COR-L47 (cell line): Measurements from ENCODE around the gene PDIA6.

ENCODE experiments used
- DNase-seq: peaks from one replicate; lab custom pipeline; 2025; lab: John Stamatoyannopoulos, UW

PDIA6 gene

GRCh38 chr2:10764096-10764785 lies 48.3 kb downstream of the PDIA6 start:
- no peak for DNase-seq

DNA sequence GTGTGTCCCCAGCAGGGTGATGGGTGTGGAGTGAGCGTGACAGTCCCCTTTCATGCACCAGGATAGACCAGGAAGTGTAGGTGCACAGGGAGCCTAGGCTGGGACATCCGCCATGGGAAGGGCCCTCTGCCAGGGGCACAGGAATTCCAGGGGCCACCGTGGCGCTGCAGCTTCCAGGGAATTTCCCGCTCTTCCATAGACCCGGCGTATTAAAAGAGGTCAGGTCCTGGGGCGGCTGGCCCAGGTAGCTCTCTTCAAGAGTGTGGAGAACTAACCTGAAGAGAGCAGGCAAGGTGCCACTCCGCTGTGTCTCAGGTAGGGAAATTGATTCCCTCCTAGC lies 49.2 kb downstream of the PDIA6 start:
- no peak for DNase-seq

- no peak for DNase-seq
These were observed 49.7 kb downstream of the PDIA6 start for GRCh38 chr2:10762651-10763460.

DNA sequence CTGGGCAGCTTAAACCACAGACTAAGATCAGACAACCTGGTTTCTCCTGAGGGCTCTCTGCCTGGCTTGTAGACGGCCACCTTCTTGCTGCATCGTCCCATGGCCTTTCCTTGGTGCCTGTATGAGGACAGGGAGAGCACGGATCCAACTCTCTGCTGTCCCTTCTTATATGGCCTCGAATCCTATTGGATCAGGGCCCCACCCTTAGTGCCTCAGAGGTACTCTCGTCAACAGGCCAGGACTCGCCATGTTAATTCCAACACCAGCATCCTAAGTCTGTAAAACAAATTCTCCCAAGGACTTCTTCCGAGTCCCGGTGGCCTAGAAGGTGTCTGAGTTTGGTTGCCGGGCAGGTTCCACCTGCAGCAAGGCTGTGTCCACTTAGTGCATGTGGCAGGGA lies 51.0 kb downstream of the PDIA6 start:
- DNase-seq = no peak

DNA sequence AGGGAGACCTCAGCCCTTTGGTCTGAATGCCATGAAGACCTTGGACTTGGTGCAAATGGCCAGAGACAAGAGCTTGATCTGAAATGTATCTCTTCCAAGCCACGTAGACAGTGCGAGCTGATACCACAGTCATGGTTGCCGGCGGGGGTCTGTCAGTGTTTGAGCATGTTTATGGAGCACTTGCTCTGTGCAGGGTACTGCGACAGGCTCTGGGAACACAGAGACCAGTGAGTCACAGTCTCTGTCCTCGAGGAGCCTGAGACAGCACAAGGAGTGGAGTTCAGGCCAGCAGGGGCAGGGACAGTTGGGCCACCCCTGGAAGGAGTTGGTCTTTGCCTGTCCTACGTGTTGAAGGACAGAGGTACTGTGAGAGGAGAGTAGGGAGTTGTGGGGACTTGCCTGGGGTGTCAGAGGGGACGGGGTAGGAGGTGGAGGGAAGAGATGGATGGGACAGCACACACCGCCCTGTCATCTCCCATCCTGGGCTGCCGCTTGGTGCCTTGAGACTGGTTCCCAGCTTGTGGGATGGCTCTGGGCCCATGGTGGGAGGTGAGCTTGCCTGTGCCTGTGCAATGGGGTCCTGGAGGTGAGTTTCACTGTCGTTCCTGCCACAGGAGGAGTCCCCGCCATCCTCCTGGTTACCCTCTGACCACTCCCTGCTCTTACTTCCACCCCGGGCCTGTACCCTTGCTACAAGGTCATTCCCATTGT lies 51.6 kb downstream of the PDIA6 start:
- DNase-seq = no peak

GRCh38 chr2:10759151-10759714 lies 53.4 kb downstream of the PDIA6 start:
- no peak for DNase-seq

GRCh38 chr2:10757814-10758286 lies 54.7 kb downstream of the PDIA6 start:
- DNase-seq = no peak

DNA sequence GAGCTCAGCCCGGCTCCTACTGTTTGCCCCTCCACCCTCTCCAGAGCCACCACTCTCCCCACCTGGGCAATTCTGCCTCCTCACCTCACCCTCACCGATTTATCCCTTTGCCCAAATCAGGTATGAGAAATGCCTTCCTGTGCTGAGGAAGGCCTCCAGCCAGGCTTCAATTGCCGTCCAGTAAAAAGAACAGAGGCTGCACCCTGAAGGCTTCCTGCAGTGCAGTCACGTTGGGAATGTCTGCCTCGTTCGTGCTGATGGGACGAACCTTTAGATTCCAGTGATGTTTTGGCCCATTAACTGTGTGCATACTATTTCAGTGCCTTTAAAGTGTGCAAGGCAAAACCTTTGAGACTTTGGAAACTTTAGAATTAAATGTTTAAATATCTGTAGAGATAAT lies 57.0 kb downstream of the PDIA6 start:
- no peak for DNase-seq

DNA sequence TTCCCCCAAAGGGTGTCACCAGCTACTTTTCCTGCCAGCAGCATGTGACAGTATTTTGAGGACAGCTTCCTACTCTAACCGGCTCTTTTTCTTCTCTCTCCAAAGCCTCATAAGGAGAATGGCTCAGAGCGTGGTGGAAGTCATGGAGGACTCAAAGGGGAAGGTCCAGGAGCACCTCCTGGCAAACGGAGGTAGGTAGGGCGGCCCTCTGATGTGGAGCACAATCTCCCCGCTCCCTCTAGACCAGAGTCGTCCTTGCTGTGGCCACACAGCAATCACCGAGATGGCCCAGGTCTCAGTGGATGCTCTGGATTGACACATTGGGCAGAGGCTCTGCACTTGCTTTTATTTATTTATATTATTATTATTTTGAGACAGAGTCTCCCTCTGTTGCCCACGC lies 58.7 kb downstream of the PDIA6 start:
- no peak for DNase-seq

GRCh38 chr2:10753156-10753555 lies 59.4 kb downstream of the PDIA6 start:
- DNase-seq = no peak

- DNase-seq = no peak
These were observed 60.3 kb downstream of the PDIA6 start for GRCh38 chr2:10752236-10752635.

DNA sequence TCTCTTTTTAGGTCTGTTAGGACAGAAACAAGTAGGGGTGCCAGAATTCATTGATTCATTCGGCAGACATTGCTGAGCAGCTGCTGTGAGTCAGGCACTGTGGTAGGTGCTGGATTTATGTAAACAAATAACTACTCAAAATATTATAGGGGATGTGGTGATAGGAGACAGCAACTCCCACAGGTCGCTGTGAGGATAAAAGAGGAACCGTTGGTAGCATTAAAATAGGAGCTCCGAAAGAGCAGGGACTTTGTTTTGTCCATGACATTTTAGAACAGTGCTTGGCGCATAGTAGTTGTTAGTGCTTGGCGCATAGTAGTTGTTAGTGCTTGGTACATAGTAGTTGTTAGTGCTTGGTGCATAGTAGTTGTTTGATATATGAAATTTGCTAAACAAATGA lies 62.0 kb downstream of the PDIA6 start:
- no peak for DNase-seq

DNA sequence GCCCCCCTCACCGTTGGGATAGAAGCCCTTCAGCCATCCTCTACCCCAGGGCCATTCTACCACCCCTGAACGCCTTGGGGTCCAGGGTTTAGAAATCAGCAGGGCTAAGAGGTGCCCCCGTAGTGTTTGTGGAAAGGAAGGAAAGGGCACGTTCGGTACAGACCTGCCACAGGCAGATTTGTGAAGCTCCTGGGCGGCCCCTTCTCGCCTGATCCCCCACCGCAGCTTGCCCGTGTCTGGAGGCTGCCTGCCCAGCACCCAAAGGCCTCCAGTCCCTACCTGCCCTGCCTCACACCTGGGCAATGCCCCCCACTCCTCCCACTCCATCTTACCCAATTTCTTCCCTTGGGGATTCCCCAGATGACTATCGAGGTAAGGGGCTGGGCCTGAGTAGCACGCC lies 69.9 kb downstream of the PDIA6 start:
- DNase-seq = no peak

- DNase-seq = peak; percentile 66
These were observed 71.4 kb downstream of the PDIA6 start for GRCh38 chr2:10741139-10741538.

DNA sequence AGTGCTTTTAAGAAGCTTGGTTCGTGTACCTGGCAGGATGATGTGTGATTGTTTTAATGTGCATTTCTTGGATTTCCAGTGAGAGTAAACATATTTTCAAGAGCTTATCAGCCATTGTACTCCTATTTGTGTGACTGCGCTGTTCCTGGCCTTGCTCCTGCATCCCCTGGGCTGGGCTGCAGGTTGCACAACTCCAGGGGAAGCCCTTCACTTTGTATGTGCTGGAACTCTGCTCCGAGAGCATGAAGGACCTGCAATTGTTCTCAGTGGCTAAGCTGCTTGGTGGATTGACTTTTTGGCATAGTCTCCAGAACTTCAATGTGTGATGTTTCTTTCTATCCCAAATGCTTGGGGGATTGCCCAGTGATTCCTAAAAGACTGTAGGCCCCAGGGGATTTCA lies 72.4 kb downstream of the PDIA6 start:
- DNase-seq = no peak

- no peak for DNase-seq
These were observed 74.4 kb downstream of the PDIA6 start for GRCh38 chr2:10738192-10738591.

- no peak for DNase-seq
These were observed 78.6 kb downstream of the PDIA6 start for GRCh38 chr2:10733980-10734379.

DNA sequence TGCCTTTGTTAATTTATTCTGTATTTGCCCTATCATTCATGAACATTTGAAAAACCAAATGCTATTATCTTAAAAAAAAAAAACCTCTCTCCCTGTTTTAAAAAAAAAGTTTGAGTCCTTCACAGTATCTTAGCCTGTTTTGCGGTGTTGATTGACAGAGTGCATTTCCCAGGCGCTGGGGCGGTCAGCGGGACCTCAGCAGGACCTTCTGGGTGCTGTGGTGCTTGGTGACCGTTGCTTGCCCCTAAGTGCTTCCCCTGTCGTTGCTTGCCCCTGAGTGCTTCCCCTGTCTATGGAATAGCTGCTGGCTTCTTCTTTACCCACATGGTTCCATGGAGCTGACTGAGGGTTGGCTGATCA lies 79.0 kb downstream of the PDIA6 start:
- no peak for DNase-seq
